ENCODE data around the gene KDM2B.

KDM2B gene

GRCh38 chr12:121538699-121539061, 42.1 kb downstream of the KDM2B start:
- no peak for TF ChIP-seq CTCF (IDR thresholded peaks at IDR 0.05; ENCODE audit: insufficient read depth, low read depth, low read length, missing control alignments)
- peak; percentile 33 for DNase-seq (ENCODE audit: low read depth)
- H3K4me3 ChIP-seq (ENCODE audit: low read length), result no peak overlapping the region

GRCh38 chr12:121537814-121538698, 42.8 kb downstream of the KDM2B start:
- peak overlapping the region; percentile 39 for H3K4me3 ChIP-seq (ENCODE audit: low read length)
- DNase-seq (ENCODE audit: low read depth), result no peak
- no peak for TF ChIP-seq CTCF (IDR thresholded peaks at IDR 0.05; ENCODE audit: insufficient read depth, low read depth, low read length, missing control alignments)

GRCh38 chr12:121536899-121537813, 43.7 kb downstream of the KDM2B start:
- peak; percentile 29 for DNase-seq (ENCODE audit: low read depth)
- TF ChIP-seq CTCF (IDR thresholded peaks at IDR 0.05; ENCODE audit: insufficient read depth, low read depth, low read length, missing control alignments), result no peak
- peak overlapping the region; percentile 39 for H3K4me3 ChIP-seq (ENCODE audit: low read length)

GRCh38 chr12:121536054-121536898, 44.5 kb downstream of the KDM2B start:
- DNase-seq (ENCODE audit: low read depth), result peak; percentile 54
- peak overlapping the region; percentile 39 for H3K4me3 ChIP-seq (ENCODE audit: low read length)
- no peak for TF ChIP-seq CTCF (IDR thresholded peaks at IDR 0.05; ENCODE audit: insufficient read depth, low read depth, low read length, missing control alignments)

GRCh38 chr12:121535150-121536053, 45.4 kb downstream of the KDM2B start:
- no peak for TF ChIP-seq CTCF (IDR thresholded peaks at IDR 0.05; ENCODE audit: insufficient read depth, low read depth, low read length, missing control alignments)
- DNase-seq (ENCODE audit: low read depth), result no peak
- H3K4me3 ChIP-seq (ENCODE audit: low read length), result no peak overlapping the region
